Erythroblast (primary cell): ENCODE data around the gene ASB1.

Experiments used
- GATA1 ChIP-seq: IDR thresholded peaks from 2 replicates; pipeline ENCODE4 v1.6.1; 2011; ENCODE audit warnings: low read depth, mild to moderate bottlenecking, control low read depth, low read length, moderate library complexity
- POLR2A ChIP-seq: IDR thresholded peaks from 2 replicates; pipeline ENCODE4 v1.6.1; 2011; ENCODE audit warnings: mild to moderate bottlenecking, low read length

GRCh38 chr2:238493411-238493810 lies 66.7 kb downstream of the ASB1 start:
- TF ChIP-seq POLR2A (no peak), GATA1 (no peak)
